Endodermal cell (in vitro differentiated cells): ENCODE data around the gene SCT. TPM values are rescaled to one million over a fixed set of nuclear protein-coding genes. Genes with fewer than 3 reads are reported as not detected.

Experiments
- DNase-seq: peaks from one replicate; pipeline ENCODE4 v3.0.0-alpha.2; 2017
- H3K27ac ChIP-seq: 2 replicates; pipeline ENCODE4 v1.5.1; 2013; ENCODE audit warnings: mild to moderate bottlenecking, low read depth, low read length, moderate library complexity
- H3K27me3 ChIP-seq: 2 replicates; pipeline ENCODE4 v1.6.1; 2013; ENCODE audit warnings: mild to moderate bottlenecking, low read length, moderate library complexity; ENCODE audit not compliant: insufficient read depth, control insufficient read depth, poor library complexity, severe bottlenecking
- H3K36me3 ChIP-seq: 2 replicates; pipeline ENCODE4 v1.7.0; 2013; ENCODE audit warnings: mild to moderate bottlenecking, low read length, moderate library complexity; ENCODE audit not compliant: control insufficient read depth, insufficient read depth
- H3K4me1 ChIP-seq: one replicate; pipeline ENCODE4 v1.7.0; 2013; ENCODE audit warnings: low read length; ENCODE audit not compliant: control insufficient read depth, insufficient read depth
- H3K4me3 ChIP-seq: 2 replicates; pipeline ENCODE4 v1.5.1; 2013; ENCODE audit warnings: mild to moderate bottlenecking, low read length, moderate library complexity
- H3K9ac ChIP-seq: 2 replicates; pipeline ENCODE4 v1.6.1; 2013; ENCODE audit warnings: mild to moderate bottlenecking, low read length, moderate library complexity; ENCODE audit not compliant: poor library complexity, severe bottlenecking; ENCODE audit errors: extremely low read depth
- H3K9me3 ChIP-seq: 2 replicates; pipeline ENCODE4 v1.6.1; 2013; ENCODE audit warnings: mild to moderate bottlenecking, low read length, moderate library complexity; ENCODE audit not compliant: control insufficient read depth
- H3K27ac Mint-ChIP-seq: 2 replicates; pipeline ENCODE4 v1.8.0; 2020; ENCODE audit warnings: mixed read lengths
- H3K27me3 Mint-ChIP-seq: 2 replicates; pipeline ENCODE4 v1.8.0; 2021; ENCODE audit warnings: mild to moderate bottlenecking, mixed read lengths; ENCODE audit not compliant: insufficient read depth
- H3K36me3 Mint-ChIP-seq: 2 replicates; pipeline ENCODE4 v1.8.0; 2020; ENCODE audit warnings: low read depth, mixed read lengths
- H3K4me1 Mint-ChIP-seq: 2 replicates; pipeline ENCODE4 v1.8.0; 2020; ENCODE audit warnings: mixed read lengths
- H3K4me3 Mint-ChIP-seq: 2 replicates; pipeline ENCODE4 v1.8.0; 2020; ENCODE audit warnings: mild to moderate bottlenecking, moderate library complexity, mixed read lengths
- H3K9me3 Mint-ChIP-seq: 2 replicates; pipeline ENCODE4 v1.8.0; 2020; ENCODE audit warnings: mild to moderate bottlenecking, mixed read lengths
- CTCF ChIP-seq: fragments of 200-600 bp; sonication (generic); conservative IDR thresholded peaks from 2 replicates; pipeline ENCODE4 v1.5.0; 2021; ENCODE audit warnings: antibody characterized with exemption, mild to moderate bottlenecking
- WGBS, 2 experiments: methylation state at CpG; one replicate each; pipeline versions ENCODE4 v1.1.5 to v1.1.7; 2013; ENCODE audit warnings: missing lambda C conversion rate in 2 of 2, mixed read lengths in 1 of 2; ENCODE audit not compliant: insufficient coverage in 1 of 2, insufficient read length in 1 of 2; 5-methylcytosine and 5-hydroxymethylcytosine counted together
- total RNA-seq, 2 donors: library from RNA; stranded (reverse); fragmentation: NEBNext Ultra II Directional in 1 of 2; extraction: Animal tissue kit (Norgen Biotek cat#: 25700) in 1 of 2; gene quantifications; 2 replicates in 1 of 2; 3 replicates in 1 of 2; pipeline ENCODE4 v1.2.1, GENCODE V29; 2021

The SCT gene
- total RNA-seq, 2 donors from 2014 or later, result 3.9 to 6.1 TPM

- Histone ChIP-seq H3K4me3 (no peak overlapping the region), H3K4me1 (no peaks in the 10 kb centered on the region), H3K9me3 (no peaks in the 10 kb centered on the region), H3K36me3 (no peaks in the 10 kb centered on the region), H3K27me3 (peaks cover 14% of the 10 kb centered on the region), H3K9ac (no peak overlapping the region), H3K27ac (no peak overlapping the region)
- Mint-ChIP-seq H3K36me3 (peaks cover 24% of the 10 kb centered on the region), H3K27me3 (peaks cover 14% of the 10 kb centered on the region), H3K9me3 (no peaks in the 10 kb centered on the region), H3K4me3 (no peak overlapping the region), H3K27ac (no peak overlapping the region), H3K4me1 (no peaks in the 10 kb centered on the region)
- 93 to 98% methylated on average over 30 to 50 of the region's 50 CpGs for WGBS, 2 experiments
- DNase-seq, result no peak
- TF ChIP-seq CTCF, result no peak
Measured at GRCh38 chr11:643849-644738, 17.1 kb upstream of the SCT start.

GRCh38 chr11:643366-643765 is 16.4 kb upstream of the SCT start:
- Histone ChIP-seq H3K4me3 (no peak overlapping the region), H3K9me3 (no peaks in the 10 kb centered on the region), H3K4me1 (peaks cover 3% of the 10 kb centered on the region), H3K9ac (no peak overlapping the region), H3K27ac (no peak overlapping the region), H3K27me3 (peaks cover 21% of the 10 kb centered on the region), H3K36me3 (no peaks in the 10 kb centered on the region)
- Mint-ChIP-seq H3K36me3 (peaks cover 19% of the 10 kb centered on the region), H3K27me3 (peaks cover 22% of the 10 kb centered on the region), H3K9me3 (no peaks in the 10 kb centered on the region), H3K27ac (no peak overlapping the region), H3K4me3 (no peak overlapping the region), H3K4me1 (peaks cover 6% of the 10 kb centered on the region)
- TF ChIP-seq CTCF, result no peak
- no peak for DNase-seq
- WGBS, 2 experiments, result 93 to 94% methylated on average over 7 to 9 of the region's 9 CpGs

- no peak overlapping the region for H3K4me3 ChIP-seq
- Mint-ChIP-seq H3K36me3 (peaks cover 12% of the 10 kb centered on the region), H3K9me3 (no peaks in the 10 kb centered on the region), H3K4me3 (no peak overlapping the region), H3K27me3 (peaks cover 34% of the 10 kb centered on the region), H3K27ac (no peak overlapping the region), H3K4me1 (peaks cover 9% of the 10 kb centered on the region)
- WGBS, 2 experiments, result 94 to 98% methylated on average over 9 to 19 of the region's 19 CpGs
- no peak overlapping the region for H3K27ac ChIP-seq
- peaks cover 36% of the 10 kb centered on the region for H3K27me3 ChIP-seq
- no peaks in the 10 kb centered on the region for H3K9me3 ChIP-seq
- peaks cover 3% of the 10 kb centered on the region for H3K4me1 ChIP-seq
- no peak for TF ChIP-seq CTCF
- H3K36me3 ChIP-seq, result no peaks in the 10 kb centered on the region
- DNase-seq, result no peak
- H3K9ac ChIP-seq, result no peak overlapping the region
Measured at GRCh38 chr11:641806-642370, 14.9 kb upstream of the SCT start.
